Occipital lobe (tissue), 2 donors: Measurements from ENCODE around the gene ADGRA1. TPM values are rescaled to one million over a fixed set of nuclear protein-coding genes. Genes with fewer than 3 reads are reported as not detected.
"Not testable (repeated sequence)": the region's sequence is repeated elsewhere in the genome, so short reads cannot be mapped to it uniquely, and the experiment has no call there.

Experiments used
- DNase-seq: peaks from one replicate; lab custom pipeline; 2025; lab: John Stamatoyannopoulos, UW
- total RNA-seq: library from RNA; depleted of rRNA; stranded (reverse); fragments of >200 nt; gene quantifications from one replicate; pipeline ENCODE4 v1.2.3, GENCODE V29; 2014

Gene ADGRA1
- total RNA-seq, 1 donor from 2014 or later = 2.5 TPM

- DNase-seq = no peak
Measured at GRCh38 chr10:133127291-133128125, 39.8 kb downstream of the ADGRA1 start.

- DNase-seq = no peak
Measured at GRCh38 chr10:133128126-133129070, 40.7 kb downstream of the ADGRA1 start.

DNA sequence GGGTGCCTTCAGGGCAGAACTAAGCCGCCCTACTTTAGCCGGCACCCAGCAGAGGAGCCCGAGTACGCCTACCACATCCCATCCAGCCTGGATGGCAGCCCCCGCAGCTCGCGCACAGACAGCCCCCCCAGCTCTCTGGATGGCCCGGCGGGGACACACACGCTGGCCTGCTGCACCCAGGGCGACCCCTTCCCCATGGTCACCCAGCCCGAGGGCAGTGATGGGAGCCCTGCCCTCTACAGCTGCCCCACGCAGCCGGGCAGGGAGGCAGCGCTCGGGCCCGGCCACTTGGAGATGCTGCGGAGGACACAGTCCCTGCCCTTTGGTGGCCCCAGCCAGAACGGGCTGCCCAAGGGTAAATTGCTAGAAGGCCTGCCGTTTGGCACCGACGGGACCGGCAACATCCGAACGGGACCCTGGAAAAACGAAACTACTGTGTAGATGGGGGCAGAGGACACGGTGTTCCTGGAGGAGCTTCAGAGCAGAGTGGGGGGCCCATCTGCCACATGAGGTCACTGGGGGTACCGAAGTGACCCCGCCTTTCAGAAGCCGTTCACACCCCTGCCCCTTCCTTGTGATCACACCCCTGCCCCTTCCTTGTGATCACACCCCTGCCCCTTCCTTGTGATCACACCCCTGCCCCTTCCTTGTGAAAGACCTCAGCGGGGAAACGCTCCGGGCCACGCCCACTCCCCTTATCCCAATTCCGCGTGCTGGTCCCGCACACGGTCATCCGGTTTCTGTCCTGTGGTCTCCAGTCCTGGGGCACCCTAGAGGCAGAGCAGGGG lies 41.5 kb downstream of the ADGRA1 start:
- no peak for DNase-seq

- no peak for DNase-seq
Measured at GRCh38 chr10:133129859-133130495, 42.3 kb downstream of the ADGRA1 start.

- DNase-seq = no peak
Measured at GRCh38 chr10:133130602-133131001, 42.9 kb downstream of the ADGRA1 start.

GRCh38 chr10:133131053-133131452 lies 43.3 kb downstream of the ADGRA1 start:
- DNase-seq = no peak

- DNase-seq = no peak
Measured at GRCh38 chr10:133131734-133132472, 44.2 kb downstream of the ADGRA1 start.

DNA sequence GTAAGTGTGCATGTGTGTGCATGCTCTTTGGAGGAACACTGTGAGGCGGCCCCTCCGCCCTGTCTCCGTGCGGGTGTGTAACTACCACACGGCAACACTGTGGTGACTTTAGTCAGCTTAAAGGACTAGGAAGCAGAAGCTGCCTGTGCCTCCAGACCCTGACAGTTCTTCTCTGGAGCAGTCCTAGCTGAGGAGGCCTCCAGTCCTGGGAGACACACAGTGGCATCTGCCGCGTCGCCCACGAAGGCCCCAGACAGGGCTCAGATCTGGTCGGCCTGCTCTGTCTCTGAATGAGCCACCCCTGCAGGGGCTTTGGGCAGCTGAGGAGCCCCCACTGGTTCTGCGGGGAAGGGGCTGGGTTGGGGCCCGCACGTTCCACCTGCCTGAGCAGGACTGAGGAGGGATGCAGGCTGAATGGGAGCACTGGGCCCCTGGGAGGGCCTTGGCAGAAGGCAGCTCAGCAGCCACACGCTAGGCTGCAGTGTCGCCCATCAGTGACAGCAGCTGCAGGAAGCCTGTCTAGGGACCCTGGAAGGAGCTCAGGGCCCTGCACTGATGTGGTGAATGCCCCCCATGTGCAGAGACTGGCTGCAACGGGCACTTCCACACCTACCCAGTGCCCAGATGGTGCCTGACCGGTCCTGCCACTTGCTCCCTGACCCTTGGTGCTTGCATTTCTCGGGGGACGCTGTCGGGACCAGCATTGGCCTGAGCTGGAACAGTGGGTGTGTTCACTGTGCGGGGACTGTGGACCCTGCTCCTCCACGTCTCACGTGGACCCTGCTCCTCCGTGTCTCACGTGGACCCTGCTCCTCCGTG lies 45.0 kb downstream of the ADGRA1 start:
- DNase-seq = no peak

DNA sequence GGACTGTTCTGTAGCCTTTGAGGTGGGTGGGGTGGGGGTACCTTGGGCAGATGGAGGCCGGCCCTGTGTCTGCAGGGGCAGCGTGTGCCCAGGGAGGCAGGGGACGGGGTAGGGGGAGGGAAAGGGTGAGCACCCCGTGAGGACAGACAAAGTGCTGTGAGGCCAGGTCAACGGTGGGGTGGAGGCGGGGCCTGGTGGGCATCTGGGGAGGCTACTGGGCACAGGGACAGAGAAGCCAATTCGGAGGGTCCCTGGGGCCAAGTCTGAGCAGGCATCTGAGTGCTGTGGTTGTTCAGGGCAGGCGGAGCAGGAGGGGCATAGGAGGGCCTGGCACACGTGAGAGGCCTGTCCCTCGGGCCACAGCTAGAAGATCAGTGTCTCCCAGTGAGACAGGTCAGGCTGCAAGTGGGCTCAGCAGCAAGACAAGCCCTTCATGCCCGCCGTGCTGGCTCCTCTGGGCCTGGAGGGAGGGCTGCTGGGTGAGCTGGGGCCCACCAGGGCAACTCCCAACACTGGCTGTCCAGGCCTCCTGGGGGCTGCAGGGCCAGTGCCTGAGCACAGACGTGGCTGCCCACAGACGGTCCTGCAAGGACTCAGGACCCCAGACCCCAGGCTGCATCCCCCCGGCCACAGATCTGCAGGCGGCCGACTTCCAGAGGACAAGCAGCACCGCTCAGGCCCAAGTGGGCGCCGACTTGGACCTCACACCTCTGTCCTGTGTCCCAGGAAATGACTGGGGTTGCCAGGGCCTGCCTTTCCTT lies 45.9 kb downstream of the ADGRA1 start:
- no peak for DNase-seq

DNA sequence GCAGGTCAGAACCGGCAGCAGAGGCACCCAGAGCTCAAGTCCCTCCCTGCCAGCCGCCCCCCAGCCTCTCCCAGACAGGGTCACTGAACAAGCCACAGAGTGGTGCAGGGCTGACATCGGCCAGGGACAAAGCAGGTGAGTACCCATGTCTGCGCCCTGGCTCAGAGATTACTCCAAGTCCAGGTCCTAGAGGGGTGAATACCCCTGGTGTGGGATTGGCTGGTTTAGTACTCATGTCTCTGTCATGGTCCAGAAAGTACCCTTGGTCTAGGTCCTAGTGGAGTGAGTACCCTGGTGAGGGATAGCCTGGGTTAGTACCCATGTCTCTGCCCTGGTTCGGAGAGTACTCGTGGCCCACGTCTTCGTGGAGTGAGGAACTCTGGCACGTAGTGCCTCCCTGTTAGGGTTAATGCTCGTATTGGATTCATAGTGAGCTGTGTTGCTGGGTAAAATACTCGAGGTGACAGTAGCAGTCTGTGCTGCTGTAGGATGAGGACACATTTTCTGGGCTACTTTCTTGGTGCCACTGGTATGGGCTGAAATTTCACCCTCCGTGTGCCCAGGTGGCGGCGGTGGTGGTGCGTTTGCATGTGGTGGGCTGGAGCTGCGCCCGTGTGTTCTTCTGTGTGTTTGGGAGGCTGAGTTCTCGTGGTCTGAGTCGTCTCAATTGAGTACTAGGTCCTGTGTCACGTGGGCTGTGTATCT lies 46.8 kb downstream of the ADGRA1 start:
- no peak for DNase-seq

GRCh38 chr10:133135116-133135465 lies 47.4 kb downstream of the ADGRA1 start:
- DNase-seq = no peak

DNA sequence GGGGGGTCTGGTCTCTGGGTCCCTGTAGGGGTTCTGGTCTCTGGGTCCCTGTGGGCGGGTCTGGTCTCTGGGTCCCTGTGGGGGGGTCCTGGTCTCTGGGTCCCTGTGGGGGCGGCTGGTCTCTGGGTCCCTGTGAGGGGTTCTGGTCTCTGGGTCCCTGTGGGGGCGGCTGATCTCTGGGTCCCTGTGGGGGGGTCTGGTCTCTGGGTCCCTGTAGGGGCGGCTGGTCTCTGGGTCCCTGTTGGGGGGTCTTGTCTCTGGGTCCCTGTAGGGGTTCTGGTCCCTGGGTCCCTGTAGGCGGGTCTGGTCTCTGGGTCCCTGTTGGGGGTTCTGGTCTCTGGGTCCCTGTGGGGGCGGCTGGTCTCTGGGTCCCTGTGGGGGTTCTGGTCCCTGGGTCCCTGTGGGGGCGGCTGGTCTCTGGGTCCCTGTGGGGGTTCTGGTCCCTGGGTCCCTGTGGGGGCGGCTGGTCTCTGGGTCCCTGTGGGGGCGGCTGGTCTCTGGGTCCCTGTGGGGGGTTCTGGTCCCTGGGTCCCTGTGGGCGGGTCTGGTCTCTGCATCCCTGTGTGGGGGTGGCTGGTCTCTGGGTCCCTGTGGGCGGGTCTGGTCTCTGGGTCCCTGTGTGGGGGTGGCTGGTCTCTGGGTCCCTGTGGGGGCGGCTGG lies 49.9 kb downstream of the ADGRA1 start:
- not testable (repeated sequence) for DNase-seq

DNA sequence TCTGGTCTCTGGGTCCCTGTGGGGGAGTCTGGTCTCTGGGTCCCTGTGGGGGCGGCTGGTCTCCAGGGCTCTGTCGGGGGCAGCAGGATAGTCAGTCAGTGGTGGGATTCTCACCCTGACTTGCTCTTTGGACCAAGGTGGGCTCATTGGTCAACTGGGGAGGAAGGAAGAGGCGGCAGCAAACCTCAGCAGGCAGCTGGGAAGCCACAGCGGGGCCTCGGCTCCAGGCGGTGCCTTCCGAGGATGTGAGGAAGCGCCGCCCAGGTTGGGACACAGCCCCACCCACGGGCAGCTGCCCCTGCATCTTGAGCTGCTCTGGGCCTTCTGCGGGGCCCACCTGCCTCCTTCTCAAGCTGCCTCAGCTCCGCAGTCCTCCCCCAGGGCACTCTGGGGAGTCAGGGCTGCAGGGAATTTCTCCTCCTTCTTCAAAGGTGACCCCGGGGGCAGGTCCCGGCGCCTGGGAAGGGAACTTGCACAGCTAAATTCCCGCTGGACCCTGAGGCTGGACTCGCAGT lies 51.9 kb downstream of the ADGRA1 start:
- DNase-seq = no peak

- no peak for DNase-seq
Measured at GRCh38 chr10:133140417-133141143, 52.9 kb downstream of the ADGRA1 start.

- no peak for DNase-seq
Measured at GRCh38 chr10:133141144-133141957, 53.6 kb downstream of the ADGRA1 start.

DNA sequence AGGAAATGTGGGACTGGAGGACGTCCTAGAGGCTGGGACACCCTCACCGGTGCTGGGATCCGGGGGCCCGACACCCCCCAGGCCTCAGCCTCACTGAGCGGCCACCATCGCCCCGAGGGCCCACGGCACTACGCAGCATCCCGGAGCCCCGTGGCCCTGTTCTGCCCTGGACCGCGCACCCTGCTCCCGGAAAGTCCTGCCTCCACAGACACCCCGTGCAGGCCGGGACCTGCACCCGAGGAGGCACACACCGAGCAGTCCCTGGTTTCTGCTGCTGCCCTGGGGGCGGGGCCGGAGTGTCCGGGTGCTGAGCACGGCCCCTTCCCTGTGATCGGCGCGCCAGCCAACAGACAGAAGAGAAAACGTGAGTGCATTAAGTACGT lies 54.2 kb downstream of the ADGRA1 start:
- DNase-seq = no peak
